GM10266 (cell line): ENCODE measurements around the gene ARHGEF3.
"Not testable (repeated sequence)": the region's sequence is repeated elsewhere in the genome, so short reads cannot be mapped to it uniquely, and the experiment has no call there.

Experiments
- DNase-seq: peaks from one replicate; pipeline ENCODE4 v3.0.0; 2012; ENCODE audit errors: extremely low spot score
- TF ChIP-seq, protein P1 (sequence below): IDR thresholded peaks from 2 replicates; pipeline ENCODE4 v1.5.1; 2012; ENCODE audit warnings: mild to moderate bottlenecking, low read depth; ENCODE audit not compliant: control insufficient read depth, insufficient read depth; ENCODE audit errors: missing control alignments

Gene ARHGEF3

DNA sequence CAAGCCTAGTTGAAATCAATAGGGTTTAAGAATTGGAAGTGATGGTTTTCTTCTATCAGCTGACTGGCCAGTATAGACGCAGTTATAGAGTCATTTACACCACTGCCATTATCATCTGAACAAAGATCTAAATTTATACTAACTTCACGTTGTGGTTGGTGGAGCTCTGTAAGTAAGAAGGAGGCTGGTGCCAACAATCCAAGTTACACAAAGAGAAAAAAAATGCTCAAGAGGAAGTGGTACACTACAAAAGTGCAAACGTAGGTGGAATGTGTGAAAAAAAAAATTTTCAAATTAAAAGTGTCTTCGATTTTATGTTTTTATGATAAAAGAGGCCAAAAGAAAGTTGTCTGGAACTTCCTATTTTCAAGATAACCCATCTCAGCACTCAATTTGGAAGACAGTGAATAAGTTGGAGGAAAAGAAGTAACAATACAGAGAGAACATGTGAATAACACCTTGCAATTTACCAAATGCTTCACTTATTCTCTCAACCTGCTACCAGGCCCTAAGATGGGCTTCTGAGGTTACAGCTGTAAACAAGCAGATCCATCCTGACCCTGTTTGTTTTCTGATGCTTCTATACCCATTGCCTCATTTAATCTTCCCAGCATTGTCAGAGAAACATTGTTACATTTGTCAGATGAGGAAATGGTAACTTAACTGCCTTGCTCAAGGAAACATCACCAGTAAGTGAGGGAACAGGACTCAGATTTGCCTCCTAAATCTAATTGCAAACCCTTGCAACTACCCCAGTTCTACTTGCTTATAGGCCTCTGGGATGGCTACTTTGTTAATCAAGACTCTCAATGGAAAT, 106.7 kb downstream of the ARHGEF3 start:
- TF ChIP-seq, protein P1, sequence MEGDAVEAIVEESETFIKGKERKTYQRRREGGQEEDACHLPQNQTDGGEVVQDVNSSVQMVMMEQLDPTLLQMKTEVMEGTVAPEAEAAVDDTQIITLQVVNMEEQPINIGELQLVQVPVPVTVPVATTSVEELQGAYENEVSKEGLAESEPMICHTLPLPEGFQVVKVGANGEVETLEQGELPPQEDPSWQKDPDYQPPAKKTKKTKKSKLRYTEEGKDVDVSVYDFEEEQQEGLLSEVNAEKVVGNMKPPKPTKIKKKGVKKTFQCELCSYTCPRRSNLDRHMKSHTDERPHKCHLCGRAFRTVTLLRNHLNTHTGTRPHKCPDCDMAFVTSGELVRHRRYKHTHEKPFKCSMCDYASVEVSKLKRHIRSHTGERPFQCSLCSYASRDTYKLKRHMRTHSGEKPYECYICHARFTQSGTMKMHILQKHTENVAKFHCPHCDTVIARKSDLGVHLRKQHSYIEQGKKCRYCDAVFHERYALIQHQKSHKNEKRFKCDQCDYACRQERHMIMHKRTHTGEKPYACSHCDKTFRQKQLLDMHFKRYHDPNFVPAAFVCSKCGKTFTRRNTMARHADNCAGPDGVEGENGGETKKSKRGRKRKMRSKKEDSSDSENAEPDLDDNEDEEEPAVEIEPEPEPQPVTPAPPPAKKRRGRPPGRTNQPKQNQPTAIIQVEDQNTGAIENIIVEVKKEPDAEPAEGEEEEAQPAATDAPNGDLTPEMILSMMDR: no peak
- DNase-seq: no peak

DNA sequence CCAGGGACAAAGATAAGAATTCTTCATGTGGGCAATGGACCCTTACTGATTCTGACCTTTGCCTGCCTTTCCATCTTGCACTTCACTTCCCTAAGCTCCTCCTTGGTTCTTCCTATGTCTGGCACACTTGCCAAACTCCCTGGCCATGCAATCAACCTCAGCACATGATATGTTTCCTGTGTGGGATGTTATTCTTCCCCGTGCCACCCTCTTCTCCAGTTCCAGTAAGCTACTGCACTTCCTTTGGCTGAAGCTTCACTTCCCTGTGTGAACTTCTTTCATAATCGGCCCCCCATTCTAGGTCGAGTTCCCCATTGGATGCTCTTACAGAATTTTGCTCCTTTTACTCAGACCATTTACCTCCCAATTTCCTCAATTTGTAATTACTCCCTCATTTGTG, 108.0 kb downstream of the ARHGEF3 start:
- TF ChIP-seq, protein P1: no peak
- DNase-seq: no peak

DNA sequence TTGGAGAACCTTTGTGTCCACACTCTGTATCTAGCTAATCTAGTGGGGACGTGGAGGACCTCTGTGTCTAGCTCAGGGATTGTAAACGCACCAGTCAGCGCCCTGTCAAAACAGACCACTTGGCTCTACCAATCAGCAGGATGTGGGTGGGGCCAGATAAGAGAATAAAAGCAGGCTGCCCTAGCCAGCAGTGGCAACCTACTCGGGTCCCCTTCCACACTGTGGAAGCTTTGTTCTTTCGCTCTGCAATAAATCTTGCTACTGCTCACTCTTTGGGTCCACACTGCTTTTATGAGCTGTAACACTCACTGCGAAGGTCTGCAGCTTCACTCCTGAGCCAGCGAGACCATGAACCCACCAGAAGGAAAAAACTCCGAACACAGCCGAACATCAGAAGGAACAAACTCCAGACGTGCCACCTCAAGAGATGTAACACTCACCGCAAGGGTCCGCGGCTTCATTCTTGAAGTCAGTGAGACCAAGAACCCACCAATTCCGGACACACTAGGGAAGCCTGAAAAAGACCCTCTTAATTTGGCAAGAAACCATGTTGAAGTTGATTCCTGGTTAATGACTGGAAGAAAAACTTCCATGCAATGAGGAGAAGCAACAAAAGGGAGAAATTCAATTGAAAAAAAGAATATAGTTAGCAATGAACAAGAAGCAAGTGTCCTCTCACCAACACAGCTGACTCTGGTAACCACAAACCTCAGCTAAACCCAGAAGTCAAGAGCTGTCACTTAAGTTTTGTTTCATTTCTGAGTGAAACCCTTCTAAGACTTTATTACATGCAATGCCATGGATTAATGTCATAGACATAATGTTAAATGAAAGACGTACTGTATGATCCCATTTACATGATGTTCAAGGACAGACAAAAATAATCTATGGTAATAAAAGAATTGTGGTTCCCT, 109.0 kb downstream of the ARHGEF3 start:
- DNase-seq: peak; percentile 68

DNA sequence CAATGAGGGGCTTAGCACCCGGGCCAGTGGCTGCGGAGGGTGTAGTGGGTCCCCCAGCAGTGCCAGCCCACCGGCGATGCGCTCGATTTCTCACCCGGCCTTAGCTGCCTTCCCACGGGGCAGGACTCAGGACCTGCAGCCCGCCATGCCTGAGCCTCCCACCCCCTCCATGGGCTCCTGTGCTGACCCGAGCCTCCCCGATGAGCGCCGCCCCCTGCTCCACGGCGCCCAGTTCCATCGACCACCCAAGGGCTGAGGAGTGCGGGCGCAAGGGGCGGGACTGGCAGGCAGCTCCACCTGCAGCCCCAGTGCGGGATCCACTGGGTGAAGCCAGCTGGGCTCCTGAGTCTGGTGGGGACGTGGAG, 109.8 kb downstream of the ARHGEF3 start:
- not testable (repeated sequence) for DNase-seq

DNA sequence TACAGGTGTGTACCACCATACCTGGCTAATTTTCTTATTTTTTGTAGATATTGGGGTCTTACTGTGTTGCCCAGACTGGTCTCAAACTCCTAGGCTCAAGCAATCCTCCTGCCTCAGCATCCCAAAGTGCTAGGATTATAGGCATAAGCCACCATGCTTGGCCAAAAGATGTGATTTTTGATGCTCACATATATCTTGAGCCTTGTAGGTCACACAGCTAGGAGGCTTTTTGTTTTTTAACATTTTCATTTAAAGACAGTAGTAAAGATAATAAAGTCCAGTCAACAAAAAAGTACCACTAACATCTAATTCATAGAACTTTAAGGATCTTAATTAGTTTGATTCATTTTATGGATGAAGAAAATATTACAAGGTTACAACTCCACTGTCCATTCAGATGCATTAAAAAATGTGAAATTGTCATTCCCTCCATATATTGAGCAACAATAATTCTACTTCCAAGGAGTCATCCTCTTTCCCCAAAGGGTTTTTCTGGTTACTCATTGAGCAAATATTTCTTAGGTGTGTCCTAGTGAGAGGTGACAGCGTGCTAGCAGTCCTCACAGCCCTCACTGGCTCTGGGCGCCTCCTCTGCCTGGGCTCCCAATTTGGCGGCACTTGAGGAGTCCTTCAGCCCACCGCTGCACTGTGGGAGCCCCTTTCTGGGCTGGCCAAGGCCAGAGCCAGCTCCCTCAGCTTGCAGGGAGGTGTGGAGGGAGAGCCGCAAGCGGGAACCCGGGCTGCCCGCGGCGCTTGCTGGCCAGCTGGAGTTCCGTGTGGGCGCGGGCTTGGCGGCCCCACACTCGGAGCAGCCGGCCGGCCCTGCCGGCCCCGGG, 110.4 kb downstream of the ARHGEF3 start:
- DNase-seq: no peak
- TF ChIP-seq, protein P1: no peak

DNA sequence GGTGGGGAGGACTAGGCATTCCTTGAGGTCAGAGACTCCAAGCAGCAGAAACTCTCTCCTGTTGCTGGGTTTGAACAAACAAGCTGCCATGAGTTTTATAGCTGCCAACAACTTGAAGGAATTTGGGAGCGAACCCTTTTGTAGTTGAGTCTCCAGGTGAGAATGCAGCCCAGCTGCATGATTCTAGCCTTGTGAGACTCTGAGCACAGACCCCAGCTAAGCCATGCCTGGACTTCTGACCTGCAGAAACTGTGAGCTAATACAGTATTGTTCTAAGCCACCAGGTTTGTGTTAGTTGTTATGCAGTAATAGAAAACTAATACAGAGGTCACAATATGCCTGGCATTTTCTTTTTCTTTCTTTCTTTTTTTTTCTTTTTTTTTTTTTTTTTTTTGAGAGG, 112.4 kb downstream of the ARHGEF3 start:
- no peak for DNase-seq
- TF ChIP-seq, protein P1: no peak

DNA sequence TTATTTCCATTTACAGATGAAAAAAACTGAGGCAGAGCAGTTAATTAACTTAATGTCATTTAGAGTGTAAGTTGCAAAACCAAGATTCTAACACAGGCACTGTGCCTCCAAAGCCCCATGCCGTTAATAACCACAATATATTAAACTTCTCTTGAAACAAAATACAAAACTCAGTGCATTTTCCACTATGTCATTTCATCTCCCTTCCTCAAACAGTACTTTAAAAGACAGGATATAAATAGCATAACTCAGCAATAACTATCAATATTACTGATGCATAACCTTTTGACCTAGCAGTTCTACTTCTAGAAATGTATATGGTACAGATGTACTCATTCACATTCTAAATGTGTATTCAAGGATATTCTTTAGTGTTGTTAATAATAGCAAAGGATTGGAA, 113.6 kb downstream of the ARHGEF3 start:
- peak; percentile 76 for DNase-seq
- TF ChIP-seq, protein P1: no peak
